Fibroblast of villous mesenchyme (primary cell): ENCODE measurements around the gene SLC35A5. TPM values are rescaled to one million over a fixed set of nuclear protein-coding genes. Genes with fewer than 3 reads are reported as not detected.
A peak's percentile ranks its signal among the peaks of the same experiment; 100 is the strongest.

Source experiments
- DNase-seq: peaks from one replicate; pipeline ENCODE4 v3.0.0-alpha.2; 2010; ENCODE audit warnings: low read depth
- H3K4me3 ChIP-seq: 2 replicates; pipeline ENCODE4 v1.5.1; 2011; ENCODE audit warnings: low read depth, mild to moderate bottlenecking, low read length
- total RNA-seq: library from RNA; depleted of rRNA; stranded (reverse); fragments of >200 nt; gene quantifications from 2 replicates; pipeline ENCODE4 v1.2.3, GENCODE V29; 2012
- TF ChIP-seq, protein P1 (sequence below): IDR thresholded peaks from 2 replicates; pipeline ENCODE4 v1.5.1; 2012; ENCODE audit warnings: low read depth, mild to moderate bottlenecking, low read length; ENCODE audit not compliant: insufficient read depth

SLC35A5 gene
- total RNA-seq, 1 donor: 56.6 TPM

DNA sequence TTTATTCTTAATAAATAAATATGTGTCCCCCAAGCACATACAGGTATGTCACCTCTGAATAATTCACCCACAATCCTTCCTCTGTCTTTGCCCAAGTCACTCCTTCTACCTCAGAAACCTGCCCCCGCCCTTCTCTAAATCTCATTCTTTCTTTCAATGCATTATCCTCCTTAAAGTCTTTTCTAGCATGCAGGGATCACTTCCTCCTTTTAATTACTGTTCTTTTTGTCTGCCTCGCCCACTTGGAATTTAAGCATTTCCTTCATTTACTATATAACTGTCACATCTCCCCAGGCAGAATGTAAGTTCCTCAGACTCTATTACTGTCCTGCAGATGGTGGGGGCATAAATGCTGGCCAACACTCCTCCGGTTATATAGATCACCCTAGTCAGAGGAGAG, 71.3 kb downstream of the SLC35A5 start:
- TF ChIP-seq, protein P1, sequence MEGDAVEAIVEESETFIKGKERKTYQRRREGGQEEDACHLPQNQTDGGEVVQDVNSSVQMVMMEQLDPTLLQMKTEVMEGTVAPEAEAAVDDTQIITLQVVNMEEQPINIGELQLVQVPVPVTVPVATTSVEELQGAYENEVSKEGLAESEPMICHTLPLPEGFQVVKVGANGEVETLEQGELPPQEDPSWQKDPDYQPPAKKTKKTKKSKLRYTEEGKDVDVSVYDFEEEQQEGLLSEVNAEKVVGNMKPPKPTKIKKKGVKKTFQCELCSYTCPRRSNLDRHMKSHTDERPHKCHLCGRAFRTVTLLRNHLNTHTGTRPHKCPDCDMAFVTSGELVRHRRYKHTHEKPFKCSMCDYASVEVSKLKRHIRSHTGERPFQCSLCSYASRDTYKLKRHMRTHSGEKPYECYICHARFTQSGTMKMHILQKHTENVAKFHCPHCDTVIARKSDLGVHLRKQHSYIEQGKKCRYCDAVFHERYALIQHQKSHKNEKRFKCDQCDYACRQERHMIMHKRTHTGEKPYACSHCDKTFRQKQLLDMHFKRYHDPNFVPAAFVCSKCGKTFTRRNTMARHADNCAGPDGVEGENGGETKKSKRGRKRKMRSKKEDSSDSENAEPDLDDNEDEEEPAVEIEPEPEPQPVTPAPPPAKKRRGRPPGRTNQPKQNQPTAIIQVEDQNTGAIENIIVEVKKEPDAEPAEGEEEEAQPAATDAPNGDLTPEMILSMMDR: no peak
- H3K4me3 ChIP-seq: peak overlapping the region; percentile 4
- DNase-seq: no peak

DNA sequence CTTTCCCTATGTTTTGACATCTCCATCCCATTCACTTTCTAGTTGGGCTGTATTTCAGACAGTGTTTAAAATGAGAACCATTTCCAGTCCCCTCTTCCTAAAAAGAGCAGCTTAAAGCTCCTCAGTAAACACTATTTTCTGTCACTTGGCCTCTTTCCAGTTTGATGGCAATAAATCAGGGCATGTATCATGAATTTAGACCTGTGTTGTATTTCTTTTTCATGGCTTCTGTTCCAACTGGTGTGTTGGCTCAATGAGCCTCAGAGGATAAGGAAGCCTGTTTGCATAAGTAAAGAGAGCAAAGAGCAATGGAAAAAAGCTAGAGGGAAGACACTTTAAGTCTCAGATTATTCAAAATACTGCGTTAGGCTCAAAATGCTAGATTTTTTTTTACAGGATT, 71.9 kb downstream of the SLC35A5 start:
- TF ChIP-seq, protein P1: no peak
- no peak overlapping the region for H3K4me3 ChIP-seq
- peak; percentile 46 for DNase-seq

DNA sequence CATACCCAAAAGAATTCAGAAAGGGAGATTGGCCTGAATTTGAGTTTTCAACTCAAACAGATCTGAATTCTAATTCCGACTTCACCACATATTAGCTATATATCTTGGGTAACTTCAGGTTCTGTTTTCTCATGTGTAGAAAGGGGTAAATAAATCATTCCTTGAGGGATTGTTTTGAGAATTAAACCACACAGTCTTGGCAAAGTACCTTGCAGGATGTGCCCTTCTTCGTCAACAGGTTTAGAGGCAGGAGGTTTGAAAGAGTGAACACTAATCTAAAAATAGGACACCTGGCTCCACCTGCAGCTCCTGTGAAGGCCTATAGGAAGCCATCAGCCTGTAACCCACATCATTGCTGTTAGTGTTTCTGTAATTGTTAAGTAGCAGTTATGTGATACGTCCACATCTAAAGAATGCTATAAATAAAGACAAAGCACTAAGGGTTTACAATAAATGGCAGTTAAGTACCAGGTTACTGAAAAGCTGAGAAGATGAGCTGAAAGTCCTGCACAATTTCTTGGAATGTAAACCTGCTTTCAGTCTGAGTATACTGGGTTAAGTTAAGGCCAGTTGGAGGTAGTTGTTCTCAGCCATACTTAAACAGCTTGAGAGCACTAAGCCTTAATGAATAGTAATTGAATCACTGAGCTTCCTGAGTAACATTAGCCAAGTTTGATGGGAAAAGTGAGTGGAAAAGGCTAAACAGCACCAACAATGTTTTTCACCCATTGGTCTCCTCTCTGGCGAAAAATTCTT, 73.1 kb downstream of the SLC35A5 start:
- H3K4me3 ChIP-seq: peak overlapping the region; percentile 76
- TF ChIP-seq, protein P1: no peak

More for the DNA sequence above, 73.1 kb downstream of the SLC35A5 start:
- peak; percentile 33 for DNase-seq

Other genes with a start within 250 kb of the SLC35A5 start
- gene CD200, start 228.9 kb upstream of the SLC35A5 start, total RNA-seq: 1.3 TPM in 2 replicates
- not detected in 2 replicates for gene BTLA, start 62.6 kb upstream of the SLC35A5 start, total RNA-seq
- gene ATG3, start 83 bp upstream of the SLC35A5 start, total RNA-seq: 86.3 and 91.5 TPM in 2 replicates
- 158 and 180 TPM in 2 replicates for gene CCDC80, start 79.1 kb downstream of the SLC35A5 start, total RNA-seq